NOMO-1 (cell line): ENCODE results near the gene PKIG.
"Not testable (repeated sequence)": the region's sequence is repeated elsewhere in the genome, so short reads cannot be mapped to it uniquely, and the experiment has no call there.

Source experiments
- DNase-seq, 2 experiments: peaks; one replicate each; lab custom pipeline; 2025; ENCODE audit not compliant: unreplicated experiment in 2 of 2; lab: John Stamatoyannopoulos, UW

Gene PKIG

DNA sequence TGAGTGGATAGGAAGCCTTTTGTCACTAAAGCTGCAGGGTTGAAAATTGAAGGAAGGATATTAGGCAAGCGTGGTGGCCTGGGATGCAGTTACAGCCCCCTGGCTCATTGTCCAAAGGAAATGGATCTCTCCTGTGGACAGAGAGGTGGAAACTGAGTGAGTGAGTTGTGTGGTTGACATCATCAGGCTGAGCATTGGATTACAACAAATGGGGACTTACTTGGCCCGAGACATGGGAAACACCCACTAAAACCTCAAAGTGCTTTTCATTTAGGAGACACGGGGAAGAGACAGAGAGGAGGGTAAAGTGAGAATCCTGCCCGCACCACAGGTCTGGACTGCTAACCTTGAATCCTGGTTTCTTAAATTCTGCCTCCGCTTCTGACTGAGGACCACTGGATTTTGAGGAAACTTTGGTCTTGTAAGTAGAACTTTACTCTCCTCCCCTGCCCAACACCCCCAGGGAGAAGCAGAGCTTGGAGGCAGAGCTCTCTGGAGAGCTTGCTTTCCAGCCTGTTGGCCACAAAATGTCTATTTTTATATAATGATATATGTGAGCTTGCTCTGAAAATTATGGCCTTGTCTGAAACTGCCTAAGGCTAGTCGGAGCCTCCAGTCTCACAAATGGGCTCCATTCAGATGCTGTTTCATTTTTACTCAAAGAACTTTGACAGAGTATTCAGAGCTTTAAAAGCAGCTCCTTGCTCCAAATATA is at the start of gene PKIG:
TSS of gene PKIG (plus strand) at position 269 of the 715 bp plus-strand sequence. CDS start 31,978 bp downstream, outside the sequence.
- DNase-seq = no peak

GRCh38 chr20:44532981-44533331 is 49.4 kb upstream of the PKIG start:
- DNase-seq = no peak

DNA sequence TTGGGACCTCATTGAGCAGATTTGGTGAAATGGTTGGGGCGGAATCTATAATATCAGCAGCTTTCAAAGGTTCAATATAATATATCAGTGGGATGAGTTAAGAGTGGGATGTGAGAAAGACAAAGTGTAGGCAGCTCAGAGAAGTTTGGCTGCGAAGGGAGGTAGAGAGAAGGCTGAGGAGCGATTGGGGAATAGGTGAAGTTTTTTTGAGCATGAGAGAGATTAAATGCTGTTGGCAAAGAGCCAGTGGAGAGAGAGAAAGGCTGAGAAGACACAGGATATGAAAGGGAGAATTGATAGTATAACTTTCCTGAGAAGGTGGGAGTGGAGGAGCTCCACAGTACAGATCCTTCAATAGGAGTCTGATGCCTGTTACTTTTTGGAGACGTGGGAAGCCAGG is 48.5 kb upstream of the PKIG start:
- no peak for DNase-seq

- DNase-seq = peak; percentile 18 to 59
Measured at GRCh38 chr20:44536175-44536574, 46.2 kb upstream of the PKIG start.

DNA sequence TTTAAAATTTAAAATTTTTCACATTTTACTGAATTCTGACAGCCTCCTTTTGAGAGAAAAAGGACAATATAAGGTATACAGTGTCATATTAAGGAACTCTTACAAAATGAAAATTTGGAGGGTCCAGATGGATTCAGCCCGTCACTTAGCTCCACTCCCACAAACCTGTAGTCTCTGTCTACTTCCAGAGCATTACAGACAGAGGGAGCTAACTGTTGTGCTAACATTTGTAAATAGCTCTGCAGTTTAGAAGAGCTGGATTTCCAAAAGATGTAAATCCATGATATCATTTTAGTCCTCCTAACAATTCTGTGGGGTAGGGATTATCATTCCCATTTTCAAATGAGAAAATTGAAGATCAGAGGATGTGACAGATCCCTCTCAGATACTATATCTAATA is 44.4 kb upstream of the PKIG start:
- DNase-seq = no peak

- DNase-seq = no peak
Measured at GRCh38 chr20:44540834-44541233, 41.5 kb upstream of the PKIG start.

- no peak for DNase-seq
Measured at GRCh38 chr20:44541992-44542391, 40.4 kb upstream of the PKIG start.

GRCh38 chr20:44542890-44543289 is 39.5 kb upstream of the PKIG start:
- peak; percentile 50 to 77 for DNase-seq

- DNase-seq = no peak
Measured at GRCh38 chr20:44543358-44543757, 39.0 kb upstream of the PKIG start.

DNA sequence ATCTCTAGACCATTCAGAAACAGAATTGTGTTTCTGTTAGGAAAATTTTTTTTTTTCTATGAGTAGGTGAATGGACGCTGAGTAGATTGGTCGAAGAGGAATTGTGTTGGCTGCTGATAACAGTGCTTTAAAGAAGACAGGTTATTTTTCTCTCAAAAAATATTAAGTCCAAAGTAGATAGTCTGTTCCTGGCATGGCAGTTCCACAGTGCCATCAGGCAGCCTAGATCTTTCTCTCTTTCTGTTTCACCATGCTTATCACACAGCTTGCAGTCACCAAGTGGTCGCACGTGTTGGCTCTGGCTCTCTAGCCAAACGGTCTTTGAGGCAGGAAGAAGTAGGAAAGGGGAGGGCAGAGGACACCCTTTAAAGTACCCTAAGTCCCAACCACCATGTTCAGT is 38.1 kb upstream of the PKIG start:
- no peak for DNase-seq

DNA sequence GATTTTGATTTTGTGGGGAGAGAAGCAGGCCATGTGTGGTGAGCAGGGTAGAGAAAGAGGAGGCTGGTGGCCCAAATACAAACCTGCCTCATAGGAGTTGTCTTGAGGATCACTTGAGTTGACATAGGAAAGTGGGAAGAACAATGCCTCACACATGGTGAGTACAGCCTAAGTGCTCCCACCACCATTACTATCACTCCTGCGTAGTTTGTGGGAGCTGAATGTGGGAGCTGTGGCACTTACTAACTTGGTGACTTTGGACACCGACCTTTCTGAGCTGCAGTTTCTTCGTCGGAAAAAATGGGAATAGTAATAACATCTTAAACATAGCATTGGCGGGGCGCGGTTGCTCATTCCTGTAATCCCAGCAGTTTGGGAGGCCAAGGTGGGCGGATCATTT is 35.0 kb upstream of the PKIG start:
- DNase-seq = no peak

- DNase-seq = no peak
Measured at GRCh38 chr20:44549123-44549522, 33.3 kb upstream of the PKIG start.

GRCh38 chr20:44552050-44552449 is 30.3 kb upstream of the PKIG start:
- DNase-seq = no peak

- DNase-seq = no peak
Measured at GRCh38 chr20:44552568-44552949, 29.8 kb upstream of the PKIG start.

DNA sequence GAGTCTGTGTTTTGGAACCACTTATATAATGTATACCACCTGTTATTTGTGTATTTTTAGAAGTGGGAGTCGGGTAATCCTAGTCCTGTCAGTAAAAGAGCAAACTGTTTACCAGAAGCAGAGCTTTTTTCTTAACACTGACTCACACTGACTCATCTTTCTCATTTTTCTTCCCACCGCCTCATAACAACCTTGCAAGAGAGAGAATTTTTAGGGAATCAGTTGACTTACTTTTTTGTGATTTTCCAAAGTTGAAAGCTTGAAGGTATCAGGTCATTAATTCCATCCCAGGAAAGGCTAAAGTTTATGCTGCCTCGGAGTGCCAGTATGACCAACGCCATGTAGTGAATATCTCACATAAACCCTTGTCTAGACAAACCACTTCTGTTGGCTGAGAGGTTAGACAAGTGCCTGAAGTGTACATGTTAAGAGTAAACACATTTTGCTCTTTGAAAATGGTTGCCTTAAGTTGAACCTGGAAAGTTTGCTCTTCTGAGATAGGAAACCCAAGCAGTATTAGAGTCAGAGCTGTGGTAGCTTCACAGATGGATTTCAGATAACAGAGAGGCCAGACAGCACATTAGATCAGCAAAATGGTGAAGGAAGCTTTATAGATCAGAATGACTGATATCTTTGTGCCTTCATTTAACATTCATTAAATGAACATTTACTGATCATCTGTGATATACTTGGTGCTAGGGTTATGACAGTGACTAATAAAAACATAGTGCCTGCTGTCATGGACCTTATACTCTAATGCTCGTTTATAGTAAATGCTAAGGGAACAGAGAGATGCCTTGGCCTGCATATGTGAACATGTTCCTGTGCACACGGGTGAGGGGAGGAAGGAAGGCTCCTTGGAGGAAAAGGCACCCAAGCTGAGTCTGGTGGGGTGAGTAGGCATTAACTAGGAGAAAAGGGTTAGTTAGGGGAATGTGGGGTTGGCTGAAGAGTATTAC is 29.1 kb upstream of the PKIG start:
- no peak for DNase-seq

DNA sequence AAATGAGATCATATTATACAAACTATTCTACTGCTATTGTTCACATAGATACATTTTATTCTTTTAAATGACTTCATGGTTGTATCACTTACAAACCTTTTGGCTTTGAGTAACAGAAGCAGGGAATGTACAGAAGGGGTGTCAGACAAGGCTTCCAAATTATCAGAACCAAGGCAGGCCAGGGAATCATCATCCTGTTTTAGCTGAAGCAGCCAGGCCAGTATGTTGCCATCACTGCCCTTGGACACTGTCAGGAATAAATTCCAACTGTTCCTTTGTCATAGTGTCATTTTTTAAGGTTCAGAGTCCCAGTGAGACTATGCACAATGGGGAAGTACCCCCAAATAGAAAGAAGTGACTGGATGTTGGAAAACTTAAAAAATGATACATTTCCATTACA is 23.1 kb upstream of the PKIG start:
- no peak for DNase-seq

DNA sequence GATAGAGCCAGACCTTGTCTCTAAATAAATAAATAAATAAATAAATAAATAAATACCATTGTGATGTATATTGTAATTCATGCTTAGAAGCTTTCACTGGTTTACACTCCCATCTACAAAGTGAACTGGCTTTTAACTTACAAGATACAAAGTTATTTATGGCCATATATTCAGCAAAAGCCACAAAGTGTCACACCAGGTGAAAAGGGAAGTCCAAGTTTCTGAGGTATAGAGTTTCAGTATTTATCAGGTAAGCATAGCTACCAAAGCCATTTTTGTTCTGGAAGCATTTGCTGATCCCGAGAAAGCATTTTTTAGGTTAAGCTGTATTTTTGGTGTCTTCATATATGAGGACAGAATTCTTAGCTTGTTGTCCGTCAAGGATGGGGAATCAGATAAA is 22.1 kb upstream of the PKIG start:
- DNase-seq = no peak

DNA sequence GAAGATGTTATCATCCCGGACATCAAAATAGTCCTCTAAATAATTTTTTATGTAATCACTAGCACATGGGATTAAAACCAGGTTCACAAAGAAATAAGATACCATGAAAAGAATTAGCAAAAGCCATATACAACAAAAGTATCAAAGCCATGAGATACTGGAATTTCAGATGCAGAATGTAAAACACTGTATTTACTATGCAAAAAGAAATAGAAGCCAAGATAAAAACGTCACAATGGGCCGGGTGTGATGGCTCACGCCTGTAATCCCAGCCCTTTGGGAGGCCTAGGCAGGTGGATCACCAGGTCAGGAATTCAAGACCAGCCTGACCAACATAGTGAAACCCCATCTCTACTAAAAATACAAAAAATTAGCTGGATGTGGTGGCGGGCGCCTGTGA is 21.6 kb upstream of the PKIG start:
- not testable (repeated sequence) for DNase-seq

DNA sequence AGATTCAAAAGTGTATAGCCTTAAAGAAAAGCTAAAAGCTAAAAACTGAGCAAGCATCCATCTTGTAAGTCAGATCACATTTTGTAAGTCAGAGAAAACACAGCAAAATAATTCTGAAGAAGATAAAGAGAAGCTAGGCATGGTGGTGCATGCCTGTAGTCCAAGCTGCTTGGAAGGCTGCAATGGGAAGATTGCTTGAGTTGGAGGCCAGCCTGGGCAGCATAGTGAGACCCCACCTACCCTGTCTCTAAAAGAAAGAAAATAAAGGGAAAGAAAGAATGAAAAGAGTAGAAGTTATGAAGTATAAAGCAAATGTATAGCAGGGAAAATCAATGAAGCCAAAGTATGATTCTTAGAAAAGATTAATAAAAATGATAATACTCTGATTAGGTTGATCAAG is 20.5 kb upstream of the PKIG start:
- no peak for DNase-seq

DNA sequence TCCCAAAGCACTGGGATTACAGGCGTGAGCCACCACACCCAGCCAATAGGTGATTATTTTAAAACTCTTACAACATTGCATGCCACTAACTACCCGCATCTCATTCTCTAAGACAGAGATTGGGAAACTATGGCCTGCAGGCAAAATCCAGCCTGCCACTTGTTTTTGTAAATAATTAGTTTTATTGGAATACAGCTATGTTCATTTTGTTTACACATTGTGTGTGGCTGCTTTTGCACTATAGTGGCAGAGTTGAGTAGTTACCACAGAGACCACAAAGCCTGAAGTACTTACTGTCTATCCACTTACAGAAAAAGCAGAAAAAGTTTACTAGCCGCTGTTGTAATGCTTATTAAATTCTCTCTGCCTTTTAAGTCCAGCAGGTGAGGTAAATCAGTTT is 16.4 kb upstream of the PKIG start:
- DNase-seq = no peak

DNA sequence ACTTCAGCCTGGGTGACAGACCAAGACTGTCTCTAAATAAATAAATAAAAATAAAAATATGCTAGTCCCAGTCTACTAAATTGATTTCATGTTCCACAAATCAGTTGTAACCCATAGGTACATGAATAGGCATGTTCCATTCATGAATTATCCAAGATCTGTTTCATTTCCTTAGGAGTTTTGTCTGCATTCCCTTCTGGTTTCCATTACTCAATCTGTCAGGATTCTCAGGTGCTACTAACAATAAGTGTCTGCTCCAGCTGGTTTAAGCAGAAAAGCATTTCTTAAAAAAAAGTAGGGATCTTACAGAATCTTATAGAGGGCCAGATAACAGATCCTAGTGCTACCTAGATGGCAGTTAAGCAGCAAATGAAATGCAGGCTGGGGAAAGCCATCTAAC is 15.6 kb upstream of the PKIG start:
- no peak for DNase-seq

DNA sequence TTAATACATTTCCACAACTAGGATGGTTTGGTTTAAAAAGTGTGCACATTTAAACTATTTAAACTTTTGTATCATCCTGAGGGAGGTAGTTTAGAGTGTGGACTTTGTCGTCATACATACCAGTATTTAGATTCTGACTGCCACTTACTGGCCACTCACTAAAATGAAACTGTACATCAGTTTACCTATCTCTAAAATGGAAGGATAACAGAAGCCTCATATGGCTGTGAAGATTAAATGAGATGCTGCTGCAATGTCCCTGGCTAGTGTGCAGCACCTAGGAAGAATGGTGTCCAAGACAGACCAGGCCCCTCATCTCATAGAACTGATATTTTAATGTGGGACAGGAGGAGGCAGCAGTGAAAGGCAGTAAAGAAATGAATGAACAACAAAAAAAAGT is 12.0 kb upstream of the PKIG start:
- no peak for DNase-seq
